Keratinocyte (primary cell): ENCODE data around the gene COIL.

Experiments
- CTCF ChIP-seq, 3 experiments: IDR thresholded peaks in 1 of 3; conservative IDR thresholded peaks in 1 of 3; optimal IDR thresholded peaks in 1 of 3; 2 replicates in 2 of 3; 3 replicates in 1 of 3; pipeline versions ENCODE3 to v1.5.1; 2011; ENCODE audit warnings: low read length in 3 of 3, mild to moderate bottlenecking in 3 of 3, moderate library complexity in 2 of 3, control low read depth in 1 of 3, inconsistent platforms in 1 of 3; ENCODE audit not compliant: insufficient read depth in 2 of 3; ENCODE audit errors: extremely low read depth in 1 of 3
- EZH2 ChIP-seq: IDR thresholded peaks from one replicate; pipeline ENCODE4 v1.6.1; 2012; ENCODE audit warnings: inconsistent platforms, mild to moderate bottlenecking, low read length, moderate library complexity

GRCh38 chr17:56988901-56989572 is 28.2 kb upstream of the COIL start:
- TF ChIP-seq CTCF (optimal IDR thresholded peaks at IDR 0.05 in 1 of 3, IDR thresholded peaks at IDR 0.05 in 1 of 3, conservative IDR thresholded peaks at IDR 0.05 in 1 of 3; ENCODE audit: extremely low read depth in 1 of 3, insufficient read depth in 2 of 3, low read length in 3 of 3) (no peak), EZH2 (no peak)
